ENCODE data around the gene USP53.
"Not testable (repeated sequence)": the region's sequence is repeated elsewhere in the genome, so short reads cannot be mapped to it uniquely, and the experiment has no call there.

The USP53 gene

GRCh38 chr4:119229908-119230687 is 17.6 kb downstream of the USP53 start:
- DNase-seq = no peak

GRCh38 chr4:119231491-119231890 is 19.0 kb downstream of the USP53 start:
- no peak for DNase-seq

GRCh38 chr4:119232286-119232685 is 19.8 kb downstream of the USP53 start:
- no peak for DNase-seq

GRCh38 chr4:119233191-119233590 is 20.7 kb downstream of the USP53 start:
- DNase-seq = no peak

GRCh38 chr4:119233750-119234149 is 21.2 kb downstream of the USP53 start:
- no peak for DNase-seq

GRCh38 chr4:119237201-119237600 is 24.7 kb downstream of the USP53 start:
- no peak for DNase-seq

- no peak for DNase-seq
These were observed 25.1 kb downstream of the USP53 start for GRCh38 chr4:119237642-119238041.

- no peak for DNase-seq
These were observed 25.7 kb downstream of the USP53 start for GRCh38 chr4:119238068-119238722.

GRCh38 chr4:119240128-119240527 is 27.6 kb downstream of the USP53 start:
- no peak for DNase-seq

GRCh38 chr4:119240568-119240967 is 28.1 kb downstream of the USP53 start:
- DNase-seq = no peak

GRCh38 chr4:119242417-119242816 is 29.9 kb downstream of the USP53 start:
- DNase-seq = no peak

GRCh38 chr4:119243868-119244267 is 31.4 kb downstream of the USP53 start:
- DNase-seq = no peak

GRCh38 chr4:119244344-119244743 is 31.8 kb downstream of the USP53 start:
- no peak for DNase-seq

- no peak for DNase-seq
These were observed 32.3 kb downstream of the USP53 start for GRCh38 chr4:119244832-119245231.

- DNase-seq = no peak
These were observed 33.7 kb downstream of the USP53 start for GRCh38 chr4:119246177-119246733.

GRCh38 chr4:119251037-119251436 is 38.5 kb downstream of the USP53 start:
- DNase-seq = not testable (repeated sequence)

- not testable (repeated sequence) for DNase-seq
These were observed 42.7 kb downstream of the USP53 start for GRCh38 chr4:119255223-119255622.

- no peak for DNase-seq
These were observed 48.0 kb downstream of the USP53 start for GRCh38 chr4:119260528-119260927.

GRCh38 chr4:119261986-119262385 is 49.5 kb downstream of the USP53 start:
- DNase-seq = no peak

GRCh38 chr4:119264743-119265142 is 52.2 kb downstream of the USP53 start:
- DNase-seq = no peak

GRCh38 chr4:119266153-119266552 is 53.6 kb downstream of the USP53 start:
- no peak for DNase-seq

- DNase-seq = no peak
These were observed 56.0 kb downstream of the USP53 start for GRCh38 chr4:119268466-119268865.

GRCh38 chr4:119271361-119272085 is 59.0 kb downstream of the USP53 start:
- DNase-seq = no peak

Data from activated T-cell treated with anti-CD3 and anti-CD28 coated beads for 4 hours (primary cell).